ENCODE results near the gene CRYL1.

DNA sequence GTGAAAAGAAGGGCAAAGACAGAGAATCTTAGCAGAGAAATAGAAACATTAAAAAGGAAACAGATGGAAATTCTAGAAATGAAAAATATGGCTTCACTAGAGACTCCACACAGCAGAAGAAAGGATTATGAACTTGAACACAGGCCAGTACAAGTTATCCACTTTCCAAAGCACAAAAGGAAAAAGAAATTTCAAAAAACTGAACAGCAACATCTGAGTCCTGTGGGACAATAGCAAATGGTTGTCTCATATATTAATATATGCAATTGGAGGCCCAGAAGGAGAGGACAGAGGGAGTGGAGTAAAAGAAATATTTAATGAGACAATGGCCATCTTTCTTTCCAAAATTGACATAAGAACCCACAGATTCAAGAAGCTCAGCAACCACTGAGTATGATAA, 151.8 kb downstream of the CRYL1 start:
- TF ChIP-seq POLR2A (IDR thresholded peaks at IDR 0.05): no peak
- TF ChIP-seq, protein P1, sequence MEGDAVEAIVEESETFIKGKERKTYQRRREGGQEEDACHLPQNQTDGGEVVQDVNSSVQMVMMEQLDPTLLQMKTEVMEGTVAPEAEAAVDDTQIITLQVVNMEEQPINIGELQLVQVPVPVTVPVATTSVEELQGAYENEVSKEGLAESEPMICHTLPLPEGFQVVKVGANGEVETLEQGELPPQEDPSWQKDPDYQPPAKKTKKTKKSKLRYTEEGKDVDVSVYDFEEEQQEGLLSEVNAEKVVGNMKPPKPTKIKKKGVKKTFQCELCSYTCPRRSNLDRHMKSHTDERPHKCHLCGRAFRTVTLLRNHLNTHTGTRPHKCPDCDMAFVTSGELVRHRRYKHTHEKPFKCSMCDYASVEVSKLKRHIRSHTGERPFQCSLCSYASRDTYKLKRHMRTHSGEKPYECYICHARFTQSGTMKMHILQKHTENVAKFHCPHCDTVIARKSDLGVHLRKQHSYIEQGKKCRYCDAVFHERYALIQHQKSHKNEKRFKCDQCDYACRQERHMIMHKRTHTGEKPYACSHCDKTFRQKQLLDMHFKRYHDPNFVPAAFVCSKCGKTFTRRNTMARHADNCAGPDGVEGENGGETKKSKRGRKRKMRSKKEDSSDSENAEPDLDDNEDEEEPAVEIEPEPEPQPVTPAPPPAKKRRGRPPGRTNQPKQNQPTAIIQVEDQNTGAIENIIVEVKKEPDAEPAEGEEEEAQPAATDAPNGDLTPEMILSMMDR (IDR thresholded peaks at IDR 0.05): no peak

Data from vagina (tissue), 2 donors.